Measurements from ENCODE around the gene HSPG2.
"Not testable (repeated sequence)": the region's sequence is repeated elsewhere in the genome, so short reads cannot be mapped to it uniquely, and the experiment has no call there.

HSPG2 gene

DNA sequence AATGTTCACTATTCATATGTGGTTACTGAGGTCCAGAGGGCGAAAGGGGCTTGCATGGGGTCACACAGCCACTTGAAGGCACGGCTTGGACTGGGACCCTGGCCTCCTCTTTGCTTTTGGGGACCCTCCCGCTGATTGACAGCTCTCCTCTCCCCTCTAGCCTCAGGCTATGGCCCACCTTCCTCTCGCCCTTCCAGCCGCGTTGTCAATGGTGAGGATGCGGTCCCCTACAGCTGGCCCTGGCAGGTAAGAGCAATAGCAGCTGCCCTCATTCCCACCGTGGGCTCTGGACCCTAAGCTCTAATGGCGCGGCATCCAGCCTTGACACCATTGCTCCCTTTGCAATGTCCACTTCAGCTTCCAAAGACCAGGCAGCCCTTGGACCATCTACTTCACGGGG, 41.1 kb upstream of the HSPG2 start:
- 100% methylated on average over 6 of the region's 11 CpGs for WGBS (ENCODE audit: insufficient coverage)
- H3K4me1 ChIP-seq (ENCODE audit: control extremely low read depth in 1 of 4, control insufficient read depth in 4 of 4, insufficient read depth in 4 of 4, low read length in 3 of 4); H3K36me3 ChIP-seq (ENCODE audit: control insufficient read depth in 4 of 4, insufficient read depth in 4 of 4, low read length in 3 of 4); H3K4me3 ChIP-seq (ENCODE audit: control insufficient read depth in 1 of 7, extremely low read depth in 1 of 7, insufficient read depth in 4 of 7, low read depth in 2 of 7, low read length in 6 of 7); DNase-seq; POLR2A ChIA-PET; CTCF ChIA-PET; H3K27me3 ChIP-seq (replicated peaks in 2 of 5; ENCODE audit: control insufficient read depth in 4 of 5, insufficient read depth in 5 of 5, low read length in 4 of 5); H3K9me3 ChIP-seq (ENCODE audit: control extremely low read depth in 1 of 5, control insufficient read depth in 4 of 5, insufficient read depth in 2 of 5, low read depth in 1 of 5, low read length in 4 of 5); H3K27ac ChIP-seq (ENCODE audit: insufficient read depth in 1 of 2, low read depth in 1 of 2, low read length in 2 of 2, poor library complexity in 1 of 2, severe bottlenecking in 2 of 2): not testable (repeated sequence)

DNA sequence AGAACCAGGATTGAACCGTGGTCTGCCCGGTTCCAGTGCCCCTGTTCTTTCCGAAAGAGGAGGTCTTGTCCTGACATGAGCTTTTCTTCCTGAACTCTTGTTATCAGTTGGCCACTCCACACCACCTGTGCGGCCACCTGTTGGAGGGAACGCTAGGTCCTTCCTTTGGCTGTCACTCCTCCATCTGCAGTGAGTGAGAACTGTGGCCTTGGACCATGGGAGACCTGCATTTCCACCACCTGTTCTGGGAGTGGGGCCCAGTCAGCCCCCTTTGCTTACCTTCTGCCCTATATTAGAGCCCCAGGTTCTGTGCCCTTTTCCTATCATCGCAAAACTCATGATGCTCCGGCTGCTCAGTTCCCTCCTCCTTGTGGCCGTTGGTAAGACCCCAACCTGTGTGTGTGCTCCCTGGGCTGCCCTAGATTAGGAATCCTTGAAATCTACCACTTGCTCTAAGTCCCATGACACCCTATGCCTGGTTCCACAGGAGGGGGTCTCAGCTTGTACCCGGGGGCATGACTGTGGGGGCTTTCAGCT, 39.7 kb upstream of the HSPG2 start, which contains the start of gene CELA3B:
Gene CELA3B, plus strand, starts transcription at position 320 of the 537 bp plus-strand sequence. Its CDS starts 18 bp downstream, at position 338.
- POLR2A ChIA-PET; H3K9me3 ChIP-seq (ENCODE audit: control extremely low read depth in 1 of 5, control insufficient read depth in 4 of 5, insufficient read depth in 2 of 5, low read depth in 1 of 5, low read length in 4 of 5): not testable (repeated sequence)
- CTCF ChIA-PET = interaction anchor here (0.6 kb wide), 1 partner anchor 650 kb away, joined by 3 read pairs; no protein-coding TSS in a partner anchor

DNA sequence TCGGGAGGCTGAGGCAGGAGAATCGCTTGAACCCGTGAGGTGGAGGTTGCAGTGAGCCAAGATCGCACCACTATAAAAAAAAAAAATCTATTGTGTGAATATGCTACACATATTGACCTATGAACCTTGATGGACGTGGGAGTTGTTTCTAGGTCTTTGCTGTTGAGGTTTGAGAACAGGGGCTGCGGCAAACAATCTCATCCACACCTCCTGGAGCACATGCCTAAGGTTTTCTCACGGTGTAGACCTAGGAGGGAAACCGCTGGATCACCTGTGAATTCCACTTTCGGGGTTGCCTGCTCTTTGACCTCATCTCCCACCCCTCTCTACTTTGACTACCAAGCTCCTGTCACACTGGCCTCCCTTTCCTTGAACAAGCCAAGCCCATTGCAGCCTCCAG, 38.2 kb upstream of the HSPG2 start:
- CTCF ChIA-PET; H3K27me3 ChIP-seq (replicated peaks in 2 of 5; ENCODE audit: control insufficient read depth in 4 of 5, insufficient read depth in 5 of 5, low read length in 4 of 5); DNase-seq; H3K27ac ChIP-seq (ENCODE audit: insufficient read depth in 1 of 2, low read depth in 1 of 2, low read length in 2 of 2, poor library complexity in 1 of 2, severe bottlenecking in 2 of 2); H3K9me3 ChIP-seq (ENCODE audit: control extremely low read depth in 1 of 5, control insufficient read depth in 4 of 5, insufficient read depth in 2 of 5, low read depth in 1 of 5, low read length in 4 of 5); H3K36me3 ChIP-seq (ENCODE audit: control insufficient read depth in 4 of 4, insufficient read depth in 4 of 4, low read length in 3 of 4); H3K4me1 ChIP-seq (ENCODE audit: control extremely low read depth in 1 of 4, control insufficient read depth in 4 of 4, insufficient read depth in 4 of 4, low read length in 3 of 4); POLR2A ChIA-PET; H3K4me3 ChIP-seq (ENCODE audit: control insufficient read depth in 1 of 7, extremely low read depth in 1 of 7, insufficient read depth in 4 of 7, low read depth in 2 of 7, low read length in 6 of 7): not testable (repeated sequence)
- 98% methylated on average over 4 of the region's 9 CpGs for WGBS (ENCODE audit: insufficient coverage)

More for the DNA sequence above, 39.7 kb upstream of the HSPG2 start, which contains the start of gene CELA3B:
- not testable (repeated sequence) for H3K27me3 ChIP-seq (replicated peaks in 2 of 5; ENCODE audit: control insufficient read depth in 4 of 5, insufficient read depth in 5 of 5, low read length in 4 of 5); H3K27ac ChIP-seq (ENCODE audit: insufficient read depth in 1 of 2, low read depth in 1 of 2, low read length in 2 of 2, poor library complexity in 1 of 2, severe bottlenecking in 2 of 2); DNase-seq; H3K4me1 ChIP-seq (ENCODE audit: control extremely low read depth in 1 of 4, control insufficient read depth in 4 of 4, insufficient read depth in 4 of 4, low read length in 3 of 4); H3K4me3 ChIP-seq (ENCODE audit: control insufficient read depth in 1 of 7, extremely low read depth in 1 of 7, insufficient read depth in 4 of 7, low read depth in 2 of 7, low read length in 6 of 7); H3K36me3 ChIP-seq (ENCODE audit: control insufficient read depth in 4 of 4, insufficient read depth in 4 of 4, low read length in 3 of 4)
- WGBS (ENCODE audit: insufficient coverage) = 91% methylated on average over 5 of the region's 9 CpGs

DNA sequence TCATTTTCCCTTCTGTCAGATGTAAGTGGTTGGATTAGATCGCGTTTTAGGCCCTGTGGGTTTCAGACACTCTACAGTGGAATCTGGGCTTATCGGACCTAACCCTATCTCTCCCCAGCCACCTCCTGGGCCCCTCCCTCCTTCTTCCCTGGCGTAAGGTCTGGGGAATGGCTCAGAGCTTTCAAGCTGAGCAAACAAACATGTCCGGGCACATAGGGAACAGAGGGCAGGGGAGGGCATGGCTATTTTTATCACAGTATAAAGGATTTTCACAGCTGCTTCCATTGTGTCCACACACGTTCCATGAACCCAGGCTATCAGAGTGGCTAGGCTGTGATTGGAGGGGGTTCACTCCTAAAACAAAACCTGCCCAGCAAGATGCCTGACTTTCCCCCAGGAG, 37.6 kb upstream of the HSPG2 start:
- H3K4me1 ChIP-seq (ENCODE audit: control extremely low read depth in 1 of 4, control insufficient read depth in 4 of 4, insufficient read depth in 4 of 4, low read length in 3 of 4); H3K27me3 ChIP-seq (replicated peaks in 2 of 5; ENCODE audit: control insufficient read depth in 4 of 5, insufficient read depth in 5 of 5, low read length in 4 of 5); H3K36me3 ChIP-seq (ENCODE audit: control insufficient read depth in 4 of 4, insufficient read depth in 4 of 4, low read length in 3 of 4); CTCF ChIA-PET; H3K4me3 ChIP-seq (ENCODE audit: control insufficient read depth in 1 of 7, extremely low read depth in 1 of 7, insufficient read depth in 4 of 7, low read depth in 2 of 7, low read length in 6 of 7); H3K9me3 ChIP-seq (ENCODE audit: control extremely low read depth in 1 of 5, control insufficient read depth in 4 of 5, insufficient read depth in 2 of 5, low read depth in 1 of 5, low read length in 4 of 5); POLR2A ChIA-PET; H3K27ac ChIP-seq (ENCODE audit: insufficient read depth in 1 of 2, low read depth in 1 of 2, low read length in 2 of 2, poor library complexity in 1 of 2, severe bottlenecking in 2 of 2); DNase-seq: not testable (repeated sequence)
- WGBS (ENCODE audit: insufficient coverage) = 80% methylated on average over 1 of the region's 6 CpGs

DNA sequence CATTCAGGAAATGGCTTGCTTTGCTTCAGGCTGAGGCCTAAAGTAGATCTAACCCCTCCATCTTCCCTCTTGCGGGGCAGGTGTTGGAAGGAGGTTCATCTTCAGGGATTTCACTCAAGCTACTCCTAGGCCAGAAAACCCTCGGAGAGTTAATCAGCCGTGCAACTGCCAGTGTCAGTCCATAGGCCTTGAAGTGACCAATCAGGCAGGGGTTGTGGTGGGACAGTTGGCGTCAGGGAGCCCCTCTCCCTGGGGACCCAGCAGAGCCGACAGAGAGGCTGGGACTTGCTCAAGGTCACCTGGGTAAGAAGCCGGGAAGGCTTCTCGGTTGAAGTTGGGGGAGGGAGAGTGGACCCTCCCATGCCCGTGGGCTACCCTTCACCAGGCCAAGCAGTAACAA, 36.8 kb upstream of the HSPG2 start:
- H3K4me3 ChIP-seq (ENCODE audit: control insufficient read depth in 1 of 7, extremely low read depth in 1 of 7, insufficient read depth in 4 of 7, low read depth in 2 of 7, low read length in 6 of 7); CTCF ChIA-PET; H3K4me1 ChIP-seq (ENCODE audit: control extremely low read depth in 1 of 4, control insufficient read depth in 4 of 4, insufficient read depth in 4 of 4, low read length in 3 of 4); H3K9me3 ChIP-seq (ENCODE audit: control extremely low read depth in 1 of 5, control insufficient read depth in 4 of 5, insufficient read depth in 2 of 5, low read depth in 1 of 5, low read length in 4 of 5); H3K27ac ChIP-seq (ENCODE audit: insufficient read depth in 1 of 2, low read depth in 1 of 2, low read length in 2 of 2, poor library complexity in 1 of 2, severe bottlenecking in 2 of 2); DNase-seq; H3K27me3 ChIP-seq (replicated peaks in 2 of 5; ENCODE audit: control insufficient read depth in 4 of 5, insufficient read depth in 5 of 5, low read length in 4 of 5); POLR2A ChIA-PET; H3K36me3 ChIP-seq (ENCODE audit: control insufficient read depth in 4 of 4, insufficient read depth in 4 of 4, low read length in 3 of 4): not testable (repeated sequence)
- WGBS (ENCODE audit: insufficient coverage) = 100% methylated on average over 2 of the region's 8 CpGs

DNA sequence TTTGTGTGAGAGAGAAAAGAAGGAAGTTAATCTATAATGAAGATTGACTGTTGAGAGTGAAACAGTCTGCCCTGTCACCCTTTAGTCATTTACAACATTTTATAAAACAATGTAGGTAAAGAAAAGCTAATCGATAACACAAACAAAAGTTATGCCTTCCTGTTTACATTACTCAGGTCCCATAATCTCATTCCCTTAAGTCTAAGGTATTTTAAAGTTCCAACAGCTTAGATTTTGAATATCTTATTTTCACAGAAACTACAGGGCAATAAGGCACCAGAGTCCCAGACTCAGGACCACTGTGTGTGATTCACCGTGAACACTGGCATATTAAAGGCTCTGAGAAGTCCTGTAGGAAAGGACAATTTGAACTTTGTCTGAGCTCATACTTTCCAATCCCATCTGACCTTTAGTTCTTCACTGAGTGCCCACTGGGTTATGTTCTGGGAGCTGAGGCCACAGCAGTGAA, 35.9 kb upstream of the HSPG2 start:
- H3K27ac ChIP-seq (ENCODE audit: insufficient read depth in 1 of 2, low read depth in 1 of 2, low read length in 2 of 2, poor library complexity in 1 of 2, severe bottlenecking in 2 of 2); H3K36me3 ChIP-seq (ENCODE audit: control insufficient read depth in 4 of 4, insufficient read depth in 4 of 4, low read length in 3 of 4); H3K27me3 ChIP-seq (replicated peaks in 2 of 5; ENCODE audit: control insufficient read depth in 4 of 5, insufficient read depth in 5 of 5, low read length in 4 of 5); H3K9me3 ChIP-seq (ENCODE audit: control extremely low read depth in 1 of 5, control insufficient read depth in 4 of 5, insufficient read depth in 2 of 5, low read depth in 1 of 5, low read length in 4 of 5); POLR2A ChIA-PET; H3K4me1 ChIP-seq (ENCODE audit: control extremely low read depth in 1 of 4, control insufficient read depth in 4 of 4, insufficient read depth in 4 of 4, low read length in 3 of 4); DNase-seq; H3K4me3 ChIP-seq (ENCODE audit: control insufficient read depth in 1 of 7, extremely low read depth in 1 of 7, insufficient read depth in 4 of 7, low read depth in 2 of 7, low read length in 6 of 7): not testable (repeated sequence)
- CTCF ChIA-PET = interaction anchor here (0.8 to 1.2 kb wide), 2 partner anchors 9 to 19 kb away, joined by 3 read pairs; no protein-coding TSS in a partner anchor
- 40% methylated on average over 1 of the region's 2 CpGs for WGBS (ENCODE audit: insufficient coverage)

DNA sequence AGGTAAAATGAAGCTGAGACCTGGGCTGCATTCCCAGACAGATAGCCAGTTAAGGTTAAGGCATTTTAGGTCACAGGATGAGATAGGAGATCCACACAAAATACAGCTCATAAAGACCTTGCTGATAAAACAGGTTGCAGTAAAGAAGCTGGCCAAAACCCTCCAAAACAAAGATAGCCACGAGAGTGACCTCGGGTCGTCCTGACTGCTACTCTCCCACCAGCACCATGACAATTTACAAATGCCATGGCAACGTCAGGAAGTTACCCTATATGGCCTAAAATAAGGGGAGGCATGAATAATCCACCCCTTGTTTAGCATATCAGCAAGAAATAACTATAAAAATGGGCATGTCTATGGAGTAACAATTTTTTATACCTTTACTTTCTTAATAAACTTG, 33.4 kb upstream of the HSPG2 start:
- H3K36me3 ChIP-seq (ENCODE audit: control insufficient read depth in 4 of 4, insufficient read depth in 4 of 4, low read length in 3 of 4); H3K9me3 ChIP-seq (ENCODE audit: control extremely low read depth in 1 of 5, control insufficient read depth in 4 of 5, insufficient read depth in 2 of 5, low read depth in 1 of 5, low read length in 4 of 5); POLR2A ChIA-PET; CTCF ChIA-PET; H3K27ac ChIP-seq (ENCODE audit: insufficient read depth in 1 of 2, low read depth in 1 of 2, low read length in 2 of 2, poor library complexity in 1 of 2, severe bottlenecking in 2 of 2); H3K4me1 ChIP-seq (ENCODE audit: control extremely low read depth in 1 of 4, control insufficient read depth in 4 of 4, insufficient read depth in 4 of 4, low read length in 3 of 4); H3K4me3 ChIP-seq (ENCODE audit: control insufficient read depth in 1 of 7, extremely low read depth in 1 of 7, insufficient read depth in 4 of 7, low read depth in 2 of 7, low read length in 6 of 7); DNase-seq; H3K27me3 ChIP-seq (replicated peaks in 2 of 5; ENCODE audit: control insufficient read depth in 4 of 5, insufficient read depth in 5 of 5, low read length in 4 of 5): not testable (repeated sequence)
- no CpG with 5 or more reads among the region's 4 CpGs for WGBS (ENCODE audit: insufficient coverage)
